Mucosa of descending colon (tissue), 3 donors: ENCODE results near the gene HS6ST2. TPM values are rescaled to one million over a fixed set of nuclear protein-coding genes. Genes with fewer than 3 reads are reported as not detected.
A peak's percentile ranks its signal among the peaks of the same experiment; 100 is the strongest.

Experiments
- ATAC-seq: fragments of 200-7000 bp; cut with Tn5 transposase; one replicate; pipeline ENCODE4 v1.9.1; 2020; ENCODE audit warnings: mild to moderate bottlenecking, moderate library complexity
- DNase-seq, 3 donors: peaks; one replicate each; pipeline ENCODE4 v3.0.0-alpha.2; 2020
- H3K36me3 ChIP-seq: fragments of 200-600 bp; one replicate; pipeline ENCODE4 v1.8.0; 2021; ENCODE audit warnings: low read depth, mild to moderate bottlenecking
- H3K4me1 ChIP-seq: fragments of 200-600 bp; one replicate; pipeline ENCODE4 v1.8.0; 2021; ENCODE audit warnings: low read depth, mild to moderate bottlenecking
- H3K4me3 ChIP-seq: fragments of 200-600 bp; one replicate; pipeline ENCODE4 v1.8.0; 2021; ENCODE audit warnings: mild to moderate bottlenecking
- H3K9me3 ChIP-seq: fragments of 200-600 bp; one replicate; pipeline ENCODE4 v1.8.0; 2021; ENCODE audit warnings: mild to moderate bottlenecking
- CTCF ChIP-seq: fragments of 200-600 bp; IDR thresholded peaks from one replicate; pipeline ENCODE4 v1.8.0; 2022; ENCODE audit warnings: antibody characterized with exemption, mild to moderate bottlenecking
- intact Hi-C, 2 donors: fragments of 100-400 bp; cut with DNase I in 1 of 2; cut with micrococcal nuclease in 1 of 2; formaldehyde crosslinking; loops; one replicate each; pipeline versions ENCODE4 v1.11.0 to v1.11.1; 2022; cut with DNase I, micrococcal nuclease
- total RNA-seq, 3 donors: library from RNA; stranded (reverse); fragmentation: NEBNext Ultra II Directional in 2 of 3; extraction: Animal tissue kit (Norgen Biotek cat#: 25700) in 2 of 3; gene quantifications; one replicate each; pipeline versions ENCODE4 v1.2.1 to v1.2.4, GENCODE V29; 2021 to 2023
- donor health status: DM: no; HTN: no; CAD: no; lungs with moderate emphysema.
- donor health status: DM: no; HTN: no; CAD: no.
- donor health status: DM: no; HTN: yes; CAD: no.

HS6ST2 gene
- total RNA-seq, 3 donors from 2014 or later = 0.38 to 1.5 (median 0.52) TPM

GRCh38 chrX:132615391-132616131 lies 342.9 kb downstream of the HS6ST2 start:
- Histone ChIP-seq H3K4me1 (no peaks in the 10 kb centered on the region), H3K4me3 (no peak overlapping the region), H3K36me3 (no peaks in the 10 kb centered on the region), H3K9me3 (no peaks in the 10 kb centered on the region)
- intact Hi-C loops = loop anchor here in 1 of 2 donors (5.0 kb wide), 1 partner anchor 323 kb away; no protein-coding TSS in a partner anchor
- peak; percentile 66 for ATAC-seq
- TF ChIP-seq CTCF = peak; percentile 14
- peak in 2 of 3 donors; percentile 16 to 74 for DNase-seq

- ATAC-seq (no peak), DNase-seq (peak in 1 of 3 donors; percentile 2)
- intact Hi-C loops = no loop called here
- Histone ChIP-seq H3K4me1 (no peaks in the 10 kb centered on the region), H3K36me3 (no peaks in the 10 kb centered on the region), H3K9me3 (no peaks in the 10 kb centered on the region), H3K4me3 (no peak overlapping the region)
- TF ChIP-seq CTCF = no peak
Measured at GRCh38 chrX:132614297-132614696, 344.1 kb downstream of the HS6ST2 start.

GRCh38 chrX:132613801-132614200 lies 344.6 kb downstream of the HS6ST2 start:
- Histone ChIP-seq H3K36me3 (no peaks in the 10 kb centered on the region), H3K4me3 (no peak overlapping the region), H3K9me3 (no peaks in the 10 kb centered on the region), H3K4me1 (no peaks in the 10 kb centered on the region)
- intact Hi-C loops = no loop called here
- ATAC-seq = no peak
- TF ChIP-seq CTCF = no peak
- no peak for DNase-seq

- DNase-seq = peak in 2 of 3 donors; percentile 47 to 58
Measured at GRCh38 chrX:132612821-132613564, 345.4 kb downstream of the HS6ST2 start.

GRCh38 chrX:132610536-132610935 lies 347.9 kb downstream of the HS6ST2 start:
- intact Hi-C loops = no loop called here
- DNase-seq (no peak), ATAC-seq (no peak)
- Histone ChIP-seq H3K9me3 (no peaks in the 10 kb centered on the region), H3K36me3 (no peaks in the 10 kb centered on the region), H3K4me3 (no peak overlapping the region), H3K4me1 (no peaks in the 10 kb centered on the region)
- no peak for TF ChIP-seq CTCF

More at GRCh38 chrX:132612821-132613564, 345.4 kb downstream of the HS6ST2 start:
- H3K4me1 ChIP-seq = no peaks in the 10 kb centered on the region
- ATAC-seq = peak; percentile 72
- H3K4me3 ChIP-seq = no peak overlapping the region
- no peaks in the 10 kb centered on the region for H3K9me3 ChIP-seq
- intact Hi-C loops = no loop called here
- TF ChIP-seq CTCF = peak; percentile 9
- H3K36me3 ChIP-seq = no peaks in the 10 kb centered on the region
